HG02763 (cell line): ENCODE results near the gene OXCT1.
"Not testable (repeated sequence)": the region's sequence is repeated elsewhere in the genome, so short reads cannot be mapped to it uniquely, and the experiment has no call there.

Source experiments
- ATAC-seq: cut with Tn5 transposase; IDR thresholded peaks from one replicate; pipeline ENCODE4 v1.9.1; 2021; ENCODE audit warnings: mild to moderate bottlenecking, moderate library complexity; ENCODE audit not compliant: unreplicated experiment

Gene OXCT1

GRCh38 chr5:41778410-41778809 is 91.8 kb downstream of the OXCT1 start:
- ATAC-seq: no peak

- ATAC-seq: no peak
Measured at GRCh38 chr5:41776435-41776834, 93.8 kb downstream of the OXCT1 start.

- no peak for ATAC-seq
Measured at GRCh38 chr5:41773799-41774198, 96.4 kb downstream of the OXCT1 start.

- ATAC-seq: no peak
Measured at GRCh38 chr5:41772785-41773442, 97.3 kb downstream of the OXCT1 start.

- ATAC-seq: no peak
Measured at GRCh38 chr5:41772056-41772455, 98.2 kb downstream of the OXCT1 start.

GRCh38 chr5:41770799-41771198 is 99.4 kb downstream of the OXCT1 start:
- ATAC-seq: peak; percentile 89

GRCh38 chr5:41768692-41769091 is 101.5 kb downstream of the OXCT1 start:
- no peak for ATAC-seq

- no peak for ATAC-seq
Measured at GRCh38 chr5:41764650-41765049, 105.6 kb downstream of the OXCT1 start.

- no peak for ATAC-seq
Measured at GRCh38 chr5:41763574-41763973, 106.7 kb downstream of the OXCT1 start.

- ATAC-seq: no peak
Measured at GRCh38 chr5:41763081-41763480, 107.1 kb downstream of the OXCT1 start.

- no peak for ATAC-seq
Measured at GRCh38 chr5:41762426-41762825, 107.8 kb downstream of the OXCT1 start.

GRCh38 chr5:41761663-41762062 is 108.6 kb downstream of the OXCT1 start:
- ATAC-seq: no peak

- ATAC-seq: no peak
Measured at GRCh38 chr5:41755705-41756104, 114.5 kb downstream of the OXCT1 start.

GRCh38 chr5:41754857-41755256 is 115.4 kb downstream of the OXCT1 start:
- no peak for ATAC-seq

GRCh38 chr5:41751867-41752266 is 118.4 kb downstream of the OXCT1 start:
- no peak for ATAC-seq

GRCh38 chr5:41748631-41749030 is 121.6 kb downstream of the OXCT1 start:
- peak; percentile 97 for ATAC-seq

- no peak for ATAC-seq
Measured at GRCh38 chr5:41747708-41748107, 122.5 kb downstream of the OXCT1 start.

GRCh38 chr5:41747301-41747700 is 122.9 kb downstream of the OXCT1 start:
- ATAC-seq: no peak

- not testable (repeated sequence) for ATAC-seq
Measured at GRCh38 chr5:41742608-41743007, 127.6 kb downstream of the OXCT1 start.

- ATAC-seq: no peak
Measured at GRCh38 chr5:41738710-41739354, 131.4 kb downstream of the OXCT1 start.

- ATAC-seq: no peak
Measured at GRCh38 chr5:41736641-41737040, 133.6 kb downstream of the OXCT1 start.

GRCh38 chr5:41735213-41735612 is 135.0 kb downstream of the OXCT1 start:
- peak; percentile 63 for ATAC-seq

- ATAC-seq: not testable (repeated sequence)
Measured at GRCh38 chr5:41729381-41729780, 140.8 kb downstream of the OXCT1 start.
